HCT116 (cell line): Measurements from ENCODE around the gene SRRM1. TPM values are rescaled to one million over a fixed set of nuclear protein-coding genes. Genes with fewer than 3 reads are reported as not detected.

Source experiments
- ATAC-seq: fragments of 200-7000 bp; cut with Tn5 transposase; 2 replicates; pipeline ENCODE4 v1.9.1; 2020; ENCODE audit warnings: mild to moderate bottlenecking, moderate library complexity
- BruUV-seq: library from RNA; stranded (reverse); fragments of 400-500 nt; replicated peaks from 2 replicates; lab custom pipeline; 2021; lab: Mats Ljungman, UMichigan
- CTCF ChIA-PET: fragments of 300-600 bp; sonication (Branson Sonifier 250); formaldehyde crosslinking; loops from one replicate; lab custom pipeline; 2021; ENCODE audit warnings: antibody characterized with exemption; lab: Charles Lee
- POLR2A ChIA-PET: fragments of 300-600, 350-600 bp; sonication (Branson Sonifier 250); formaldehyde crosslinking; loops from one replicate; lab custom pipeline; 2021; ENCODE audit warnings: antibody characterized with exemption; lab: Charles Lee
- RAD21 ChIA-PET, 2 experiments: fragments of 300-600 bp; sonication (Branson Sonifier 250); formaldehyde crosslinking; loops; one replicate each; lab custom pipeline; 2023; ENCODE audit warnings: low total read pairs in 2 of 2; ENCODE audit not compliant: uncharacterized antibody in 2 of 2, unreplicated experiment in 2 of 2, low non-redundant PET in 1 of 2; lab: Charles Lee
- DNase-seq: peaks from one replicate; pipeline ENCODE4 v3.0.0-alpha.2; 2010; ENCODE audit warnings: low read depth, low spot score
- H2AFZ ChIP-seq: fragments of 200-600 bp; shearing (Covaris generic), sonication (generic); 2 replicates; pipeline ENCODE4 v1.6.1; 2017; ENCODE audit warnings: low read depth, mixed run types, mixed read lengths, antibody characterized with exemption, low read length; ENCODE audit not compliant: poor library complexity, severe bottlenecking
- H3K27ac ChIP-seq: 2 replicates; pipeline ENCODE4 v1.5.1; 2012; ENCODE audit warnings: low read depth, low read length
- H3K27me3 ChIP-seq: fragments of 200-600 bp; sonication (generic); 2 replicates; pipeline ENCODE4 v1.6.1; 2016; ENCODE audit warnings: mixed run types, low read length, mixed read lengths; ENCODE audit not compliant: insufficient read depth
- H3K36me3 ChIP-seq, 2 experiments: fragments of 200-500 bp in 1 of 2; fragments of 200-600 bp in 1 of 2; sonication (Bioruptor generic) in 1 of 2; sonication (generic) in 1 of 2; 2 replicates each; pipeline versions ENCODE4 v1.5.1 to v1.6.1; 2014 to 2016; ENCODE audit warnings: low read length in 2 of 2, inconsistent platforms in 1 of 2, mixed read lengths in 1 of 2, mixed run types in 1 of 2; ENCODE audit not compliant: insufficient read depth in 2 of 2, control insufficient read depth in 1 of 2
- H3K4me1 ChIP-seq, 2 experiments: fragments of 200-600 bp in 1 of 2; sonication (generic) in 1 of 2; 2 replicates each; pipeline versions ENCODE4 v1.5.1 to v1.6.1; 2012 to 2017; ENCODE audit warnings: low read length in 2 of 2, inconsistent platforms in 1 of 2, mild to moderate bottlenecking in 1 of 2, mixed read lengths in 1 of 2, mixed run types in 1 of 2, moderate library complexity in 1 of 2; ENCODE audit not compliant: insufficient read depth in 2 of 2, control insufficient read depth in 1 of 2
- H3K4me2 ChIP-seq: fragments of 200-600 bp; sonication (generic); 2 replicates; pipeline ENCODE4 v1.6.1; 2017; ENCODE audit warnings: mixed run types, low read length, mixed read lengths
- H3K4me3 ChIP-seq, 2 experiments: fragments of 200-600 bp in 1 of 2; sonication (generic) in 1 of 2; replicated peaks in 1 of 2; 2 replicates each; pipeline ENCODE4 v1.5.1; 2011 to 2016; ENCODE audit warnings: low read length in 2 of 2, control low read depth in 1 of 2, low read depth in 1 of 2, mild to moderate bottlenecking in 1 of 2, mixed read lengths in 1 of 2, mixed run types in 1 of 2
- H3K79me2 ChIP-seq: fragments of 200-600 bp; sonication (generic); 2 replicates; pipeline ENCODE4 v1.6.1; 2017; ENCODE audit warnings: mild to moderate bottlenecking, mixed run types, low read length, moderate library complexity, mixed read lengths; ENCODE audit not compliant: insufficient read depth
- H3K9ac ChIP-seq: fragments of 200-600 bp; sonication (generic); 2 replicates; pipeline ENCODE4 v1.6.1; 2016; ENCODE audit warnings: low read length, mixed read lengths
- H3K9me2 ChIP-seq: fragments of 200-600 bp; sonication (generic), shearing (Covaris generic); 2 replicates; pipeline ENCODE4 v1.6.1; 2017; ENCODE audit warnings: mixed run types, mild to moderate bottlenecking, moderate library complexity; ENCODE audit not compliant: insufficient read depth
- H3K9me3 ChIP-seq, 2 experiments: fragments of 200-500 bp in 1 of 2; fragments of 200-600 bp in 1 of 2; sonication (Bioruptor generic) in 1 of 2; sonication (generic) in 1 of 2; 2 replicates each; pipeline ENCODE4 v1.6.1; 2014 to 2017; ENCODE audit warnings: low read length in 2 of 2, mixed read lengths in 2 of 2, inconsistent platforms in 1 of 2, low read depth in 1 of 2, mild to moderate bottlenecking in 1 of 2, mixed run types in 1 of 2, moderate library complexity in 1 of 2; ENCODE audit not compliant: control insufficient read depth in 1 of 2, insufficient read depth in 1 of 2
- H4K20me1 ChIP-seq: fragments of 200-600 bp; sonication (generic), shearing (Covaris generic); 2 replicates; pipeline ENCODE4 v1.6.1; 2017; ENCODE audit warnings: mixed run types, mild to moderate bottlenecking, moderate library complexity; ENCODE audit not compliant: insufficient read depth
- CEBPB ChIP-seq: IDR thresholded peaks from 2 replicates; pipeline ENCODE4 v1.6.1; 2012; ENCODE audit warnings: low read depth
- EZH2 ChIP-seq: fragments of 200-600 bp; sonication (generic); IDR thresholded peaks from 2 replicates; pipeline ENCODE4 v1.6.1; 2017; ENCODE audit warnings: antibody characterized with exemption, mixed run types
- EZH2phosphoT487 ChIP-seq: fragments of 200-600 bp; IDR thresholded peaks from 2 replicates; pipeline ENCODE4 v1.6.1; 2018; ENCODE audit warnings: antibody characterized with exemption, borderline replicate concordance
- FOSL1 ChIP-seq: IDR thresholded peaks from 2 replicates; pipeline ENCODE4 v1.6.1; 2012; ENCODE audit warnings: low read depth
- JUND ChIP-seq: IDR thresholded peaks from 2 replicates; pipeline ENCODE4 v1.6.1; 2012
- MAX ChIP-seq: IDR thresholded peaks from 2 replicates; pipeline ENCODE4 v1.6.1; 2012
- POLR2AphosphoS5 ChIP-seq: IDR thresholded peaks from 2 replicates; pipeline ENCODE4 v1.6.1; 2011; ENCODE audit warnings: mild to moderate bottlenecking, low read depth, low read length, moderate library complexity
- RAD21 ChIP-seq: IDR thresholded peaks from 2 replicates; pipeline ENCODE4 v1.6.1; 2012; ENCODE audit warnings: low read depth, mild to moderate bottlenecking
- SIN3A ChIP-seq: IDR thresholded peaks from 2 replicates; pipeline ENCODE4 v1.6.1; 2012; ENCODE audit warnings: low read depth
- SRF ChIP-seq: IDR thresholded peaks from 2 replicates; pipeline ENCODE4 v1.6.1; 2012; ENCODE audit warnings: low read depth
- TCF7L2 ChIP-seq: IDR thresholded peaks from 2 replicates; pipeline ENCODE4 v1.7.0; 2011; ENCODE audit warnings: borderline replicate concordance, inconsistent platforms; ENCODE audit not compliant: insufficient read depth, insufficient read length; ENCODE audit errors: extremely low read depth
- ZBTB33 ChIP-seq: IDR thresholded peaks from 2 replicates; pipeline ENCODE4 v1.6.1; 2011; ENCODE audit warnings: mild to moderate bottlenecking, low read length, moderate library complexity; ENCODE audit not compliant: insufficient replicate concordance; ENCODE audit errors: extremely low read depth
- ZFX ChIP-seq: fragments of 450-650 bp; IDR thresholded peaks from 2 replicates; pipeline ENCODE4 v1.6.1; 2017
- intact Hi-C: fragments of 100-400 bp; cut with micrococcal nuclease; formaldehyde crosslinking; loops from 2 replicates; pipeline ENCODE4 v1.10.0; 2022
- total RNA-seq: library from RNA; stranded (reverse); gene quantifications from one replicate; pipeline ENCODE4 v1.2.1, GENCODE V29; 2021; ENCODE audit not compliant: unreplicated experiment

SRRM1 gene
- total RNA-seq, 1 experiment from 2014 or later: 184 TPM

GRCh38 chr1:24599265-24599664 lies 43.8 kb upstream of the SRRM1 start:
- H3K9ac ChIP-seq: no peak overlapping the region
- no peaks in the 10 kb centered on the region for H3K27me3 ChIP-seq
- ChIA-PET CTCF (interaction anchor here (0.6 to 1.2 kb wide), 4 partner anchors 12 to 328 kb away, joined by 3 to 4 read pairs (median 3); no protein-coding TSS in a partner anchor), RAD21 (no interaction called here), POLR2A (no interaction called here)
- BruUV-seq: no TSS peak
- H3K4me3 ChIP-seq: no peak overlapping the region
- ATAC-seq (no peak), DNase-seq (no peak)
- H3K79me2 ChIP-seq: no peaks in the 10 kb centered on the region
- H4K20me1 ChIP-seq: no peaks in the 10 kb centered on the region
- no peak for TF ChIP-seq CEBPB
- no peak for TF ChIP-seq SIN3A
- TF ChIP-seq SRF: no peak
- no peak for TF ChIP-seq EZH2
- TF ChIP-seq ZBTB33: no peak
- TF ChIP-seq ZFX: no peak
- no peak for TF ChIP-seq EZH2phosphoT487
- TF ChIP-seq POLR2AphosphoS5: no peak
- TF ChIP-seq FOSL1: no peak
- no peak for TF ChIP-seq TCF7L2
- no peak for TF ChIP-seq JUND
- no peak for TF ChIP-seq MAX
- no peak for TF ChIP-seq RAD21
- H2AFZ ChIP-seq: no peak overlapping the region
- no peak overlapping the region for H3K27ac ChIP-seq
- intact Hi-C loops: no loop called here
- no peak overlapping the region for H3K4me2 ChIP-seq
- H3K9me3 ChIP-seq: no peaks in the 10 kb centered on the region
- no peaks in the 10 kb centered on the region for H3K36me3 ChIP-seq
- no peaks in the 10 kb centered on the region for H3K9me2 ChIP-seq
- H3K4me1 ChIP-seq: peaks cover 0 to 2% of the 10 kb centered on the region in 2 experiments; a peak in 1 of 4 replicates
